T follicular helper cell (primary cell): ENCODE data around the gene KCNK10.
A peak's percentile ranks its signal among the peaks of the same experiment; 100 is the strongest.

ENCODE experiments used
- DNase-seq: peaks from one replicate; pipeline ENCODE4 v3.0.0-alpha.2; 2020; ENCODE audit warnings: low read depth

KCNK10 gene

DNA sequence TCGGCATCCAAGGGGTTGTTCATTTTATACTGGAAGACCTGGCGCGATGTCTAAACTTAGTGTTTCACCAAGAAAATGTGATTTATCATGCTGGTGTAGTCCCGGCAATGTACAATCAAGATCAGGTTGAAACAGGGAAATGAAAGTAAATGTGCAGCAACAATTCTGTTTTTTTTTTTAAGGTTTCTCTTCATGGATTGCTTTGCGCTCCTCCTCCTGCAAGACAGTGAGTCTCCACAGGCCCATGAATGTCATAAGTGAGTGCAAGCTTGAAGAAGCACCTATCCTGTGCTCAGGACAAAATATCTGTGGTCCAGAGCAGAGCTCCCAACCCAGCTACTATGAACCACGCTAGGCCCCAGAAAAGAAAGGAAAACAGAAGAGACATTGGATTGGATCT, 143.4 kb downstream of the KCNK10 start:
- no peak for DNase-seq

DNA sequence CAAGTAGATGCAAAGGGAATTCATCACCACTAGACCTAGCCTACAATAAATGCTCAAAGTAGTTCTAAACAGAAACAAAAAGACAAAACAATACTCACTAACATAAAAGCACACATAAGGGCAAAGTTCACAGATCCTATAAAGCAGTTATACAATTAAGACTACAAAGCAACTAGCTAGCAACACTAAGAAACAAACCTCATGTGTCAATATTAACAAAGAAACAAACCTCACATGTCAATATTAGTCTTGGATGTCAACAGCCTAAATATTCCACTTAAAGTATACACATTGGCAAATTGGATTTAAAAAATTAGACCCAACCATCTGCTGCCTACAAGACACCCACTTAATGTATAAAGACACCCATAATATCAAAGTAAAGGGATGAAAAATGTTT, 152.7 kb downstream of the KCNK10 start:
- no peak for DNase-seq

DNA sequence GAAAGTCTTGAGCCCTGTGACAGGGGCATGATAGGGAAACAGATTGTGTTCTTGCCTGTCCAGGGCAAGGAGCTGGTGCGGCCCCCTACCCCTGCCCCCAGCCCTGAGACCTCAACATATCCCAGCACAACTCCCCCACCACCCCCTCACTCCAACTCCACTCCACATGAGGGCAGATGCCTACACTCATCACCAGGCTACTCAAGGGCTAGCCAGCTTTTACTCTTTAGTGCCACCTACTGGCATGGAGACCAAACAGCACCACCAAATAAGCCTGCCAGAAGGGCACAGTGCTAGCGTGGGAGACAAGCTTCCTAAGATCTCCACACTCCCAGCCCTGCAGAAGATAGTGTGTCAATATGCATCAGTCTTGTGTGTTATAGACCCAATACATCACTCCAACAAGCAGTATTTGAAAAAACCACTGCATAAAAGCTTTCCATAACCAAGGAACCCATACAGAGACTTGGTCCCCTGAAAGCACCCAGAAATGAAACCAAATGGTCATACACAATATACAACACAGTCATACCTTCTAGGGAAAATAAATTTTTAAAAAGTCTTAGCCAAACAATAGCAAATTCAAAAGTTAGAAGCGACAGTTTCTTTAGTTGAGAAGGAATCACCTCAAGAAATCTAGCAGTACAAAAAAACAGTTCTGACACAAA, 154.4 kb downstream of the KCNK10 start:
- DNase-seq: peak; percentile 38

DNA sequence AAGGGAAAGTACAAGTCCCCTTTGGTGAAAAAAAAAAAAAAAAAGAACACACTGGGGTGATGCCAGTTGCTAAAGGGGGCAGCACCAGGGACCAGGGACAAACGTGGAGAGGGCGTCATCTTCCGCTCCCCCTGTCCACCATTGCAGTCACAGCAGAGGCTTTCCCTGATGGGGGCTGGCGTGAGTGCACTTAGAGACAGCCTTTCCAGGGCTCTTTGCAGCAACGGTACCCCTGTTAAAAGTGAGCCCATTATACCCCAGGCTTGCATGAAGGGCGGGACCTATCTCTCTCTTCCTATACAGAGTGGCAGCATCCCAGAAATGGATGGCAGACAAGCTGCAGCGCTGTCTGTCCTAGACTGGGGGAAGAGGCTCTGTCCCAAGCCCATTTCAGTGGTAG, 155.0 kb downstream of the KCNK10 start:
- no peak for DNase-seq

DNA sequence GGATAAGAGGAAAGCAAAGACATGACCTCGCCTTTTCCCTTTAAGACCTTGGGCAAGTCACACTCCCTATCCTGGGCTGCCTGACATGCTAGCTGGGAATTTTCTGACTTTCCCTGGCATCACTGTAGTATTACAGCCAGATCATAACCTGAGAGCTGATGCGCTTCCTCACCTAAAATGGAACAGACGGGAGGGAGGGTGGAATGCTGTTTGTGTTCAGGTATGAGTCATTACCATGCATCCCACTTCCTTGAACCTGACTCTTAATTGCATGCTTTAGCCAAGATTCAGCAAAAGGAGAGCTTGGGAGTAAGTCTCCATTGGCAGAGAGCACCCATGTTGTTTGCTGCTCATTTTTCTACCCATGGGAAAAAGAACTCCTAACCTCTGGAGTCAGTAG, 156.5 kb downstream of the KCNK10 start:
- DNase-seq: no peak

DNA sequence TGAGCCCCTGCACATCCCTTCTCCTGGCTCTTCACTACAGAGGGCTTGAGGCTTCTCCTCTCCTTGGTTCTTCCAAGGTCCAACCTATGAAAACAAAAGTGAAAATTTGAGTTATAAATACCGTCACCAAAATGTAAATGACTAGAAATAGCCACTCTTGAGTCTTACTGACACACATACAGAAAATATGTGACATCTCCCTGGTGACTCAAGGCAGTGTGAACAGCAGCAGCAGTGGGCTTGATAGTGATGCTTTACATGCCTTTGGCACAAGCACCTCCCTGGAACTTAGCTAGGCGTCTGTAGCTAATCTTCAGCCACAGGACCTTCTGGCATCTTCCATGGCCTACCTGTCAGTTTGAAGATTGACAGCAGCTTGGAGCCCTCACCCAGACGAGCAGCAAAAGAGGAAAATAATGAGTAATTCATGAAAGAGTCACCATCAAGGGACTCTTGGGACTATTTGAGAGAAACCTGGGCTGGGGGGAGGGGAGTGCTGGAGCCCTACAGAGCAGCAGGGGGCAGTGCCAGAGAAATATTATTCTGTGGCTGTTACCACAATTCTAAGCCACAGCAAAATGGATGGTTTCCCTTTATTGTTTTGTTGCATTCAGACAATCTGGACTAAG, 158.0 kb downstream of the KCNK10 start:
- no peak for DNase-seq

DNA sequence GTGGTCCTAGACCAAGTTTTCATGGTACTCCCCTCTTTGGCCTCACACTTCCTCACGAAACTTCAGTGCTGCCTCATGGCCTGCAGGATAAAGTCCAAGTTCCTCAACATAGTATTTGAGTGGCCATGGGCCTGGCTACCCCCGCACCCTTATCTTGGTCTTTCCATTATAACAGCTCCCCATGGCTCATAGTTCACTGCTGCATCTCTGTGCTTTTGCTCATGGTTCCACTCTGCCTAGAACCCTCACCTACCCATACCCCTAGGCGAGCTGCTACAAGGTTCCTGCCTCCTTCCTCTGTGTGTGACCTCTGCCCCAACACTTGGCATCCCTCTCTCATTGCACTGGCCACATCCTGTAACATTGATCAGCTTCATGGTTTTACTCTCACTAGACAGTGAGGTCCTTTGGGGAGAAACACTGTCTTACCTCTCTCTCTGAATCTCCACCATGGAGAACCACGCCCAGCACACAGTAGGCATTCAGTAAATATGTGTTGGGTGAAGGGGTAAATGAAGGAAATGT, 159.3 kb downstream of the KCNK10 start:
- DNase-seq: no peak

DNA sequence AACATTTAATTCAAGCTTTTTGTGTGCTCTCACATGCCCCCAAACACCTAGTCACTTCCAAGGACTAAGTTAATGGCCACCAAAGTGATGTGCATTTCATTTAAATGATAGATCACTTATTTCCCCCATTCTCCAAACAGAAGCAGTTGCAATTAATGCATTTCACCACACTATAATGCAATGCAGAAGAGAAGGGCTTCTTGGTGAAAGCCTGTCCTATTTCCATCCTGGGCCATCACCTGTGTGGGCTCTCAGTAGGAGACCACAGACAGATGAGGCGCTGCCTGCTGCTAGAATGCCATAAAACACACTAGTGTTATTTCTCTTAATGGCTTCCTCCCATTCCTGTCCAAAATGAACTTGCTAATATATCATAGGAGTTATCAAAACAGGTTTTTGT, 166.9 kb downstream of the KCNK10 start:
- no peak for DNase-seq

DNA sequence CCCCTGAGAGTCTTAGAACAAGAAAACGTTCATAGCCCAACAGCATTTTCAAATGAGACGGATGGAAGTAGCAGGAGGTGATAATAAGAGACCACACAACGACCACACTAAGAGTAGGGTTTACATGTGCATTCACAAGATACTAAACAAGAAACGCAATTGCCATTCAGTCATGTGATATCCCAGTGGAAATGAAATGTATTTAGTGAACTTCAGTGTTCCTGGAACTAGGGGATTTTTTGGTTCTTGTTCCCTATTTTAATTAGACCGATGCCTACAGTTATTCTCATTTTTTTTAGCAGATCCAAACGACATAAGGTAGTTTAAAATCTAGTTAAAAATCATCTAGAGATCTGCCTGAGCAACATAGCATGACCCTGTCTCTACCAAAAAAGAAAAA, 168.1 kb downstream of the KCNK10 start:
- no peak for DNase-seq

DNA sequence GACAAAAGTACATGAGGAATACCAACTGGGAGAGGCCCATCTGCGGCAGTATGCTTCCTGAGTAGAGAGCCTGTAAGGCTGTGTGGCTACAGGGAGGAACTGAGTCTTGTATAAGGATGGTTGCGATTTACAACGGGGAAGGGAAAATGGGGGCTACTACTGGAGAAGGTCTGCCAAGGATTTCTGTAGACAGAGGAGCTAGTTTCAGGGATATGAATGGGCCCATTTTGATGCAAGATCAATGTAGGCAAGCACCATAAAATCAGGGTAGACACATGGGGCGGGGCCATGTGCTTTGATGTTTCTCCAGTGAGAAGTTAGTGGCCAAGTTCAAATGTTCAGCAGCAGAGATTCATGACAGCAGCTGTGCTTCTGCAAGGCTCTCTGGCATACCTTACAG, 168.7 kb downstream of the KCNK10 start:
- DNase-seq: no peak

DNA sequence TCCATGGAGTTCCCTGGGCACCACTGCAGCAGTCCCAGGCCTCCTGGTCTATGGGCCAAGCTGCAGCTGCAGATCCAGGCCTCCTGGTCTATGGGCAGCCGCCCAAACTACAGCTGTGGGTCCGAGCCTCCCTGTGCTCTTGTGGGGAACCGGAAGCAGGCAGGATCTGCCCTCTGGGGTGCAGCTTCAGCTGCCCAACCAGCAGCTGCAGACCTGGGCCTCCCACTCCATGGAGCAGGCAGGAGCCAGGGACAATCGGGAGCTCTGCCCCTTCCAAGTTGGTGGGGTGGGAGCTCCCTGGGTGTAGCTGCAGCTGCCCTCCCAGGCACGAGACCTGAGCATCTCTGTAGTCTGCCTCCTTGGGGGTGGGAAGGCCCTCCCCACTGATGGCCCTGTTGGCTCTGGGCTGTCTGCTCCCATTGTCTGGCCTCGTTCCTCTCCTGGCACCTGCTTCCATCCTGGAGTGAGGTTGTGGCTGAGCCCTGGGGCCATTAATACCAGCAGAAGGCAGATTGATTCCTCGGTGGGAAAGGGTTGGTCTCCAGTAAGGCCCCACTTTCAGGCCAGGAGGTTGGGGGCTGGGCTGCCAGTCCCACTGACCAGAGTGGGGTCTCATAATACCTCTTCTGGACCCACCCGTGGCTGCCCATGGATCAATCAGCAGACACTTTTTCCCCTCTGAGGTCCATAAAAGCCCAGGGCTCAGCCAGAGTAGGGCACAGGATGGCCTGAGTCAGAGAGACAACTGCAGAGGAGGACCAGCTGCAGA, 176.0 kb downstream of the KCNK10 start:
- DNase-seq: no peak

DNA sequence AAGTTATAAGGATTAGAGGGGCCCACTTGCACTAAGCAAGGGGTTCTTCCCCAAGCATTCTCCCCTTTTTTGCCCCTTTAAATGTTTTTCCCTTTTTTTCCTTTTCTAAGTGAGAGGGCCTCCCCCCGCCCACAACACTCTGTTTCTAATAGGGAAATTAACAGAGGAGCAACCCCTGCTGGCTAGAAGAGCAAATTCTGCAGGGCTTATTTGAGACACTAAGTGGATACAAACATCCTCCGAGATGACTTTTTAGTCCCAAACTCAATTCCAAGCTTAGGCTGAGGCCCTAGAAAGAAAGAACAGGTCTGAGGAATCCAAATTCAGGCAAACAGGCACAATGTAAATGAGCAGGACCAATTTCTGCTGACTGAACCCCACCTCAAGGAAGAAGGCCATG, 179.3 kb downstream of the KCNK10 start:
- no peak for DNase-seq

DNA sequence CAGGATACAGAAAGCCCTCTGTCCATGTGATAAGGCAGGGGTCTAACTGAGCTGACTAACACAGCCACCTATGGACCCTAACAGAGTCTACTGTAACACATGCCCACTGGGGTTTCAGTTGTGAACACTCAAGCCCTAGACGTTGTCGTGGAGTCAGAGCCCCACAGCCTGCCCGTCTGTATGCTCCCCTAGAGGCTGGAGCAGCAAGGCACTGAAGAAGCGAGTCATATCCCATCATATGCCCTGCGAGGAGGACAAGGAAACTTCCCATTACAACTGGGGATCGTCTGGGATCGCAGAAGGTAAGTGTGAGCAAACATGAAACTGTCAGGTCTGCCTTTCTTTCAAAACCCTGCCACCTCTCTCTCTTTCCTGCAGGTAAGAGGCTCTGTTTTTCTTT, 180.1 kb downstream of the KCNK10 start:
- no peak for DNase-seq

DNA sequence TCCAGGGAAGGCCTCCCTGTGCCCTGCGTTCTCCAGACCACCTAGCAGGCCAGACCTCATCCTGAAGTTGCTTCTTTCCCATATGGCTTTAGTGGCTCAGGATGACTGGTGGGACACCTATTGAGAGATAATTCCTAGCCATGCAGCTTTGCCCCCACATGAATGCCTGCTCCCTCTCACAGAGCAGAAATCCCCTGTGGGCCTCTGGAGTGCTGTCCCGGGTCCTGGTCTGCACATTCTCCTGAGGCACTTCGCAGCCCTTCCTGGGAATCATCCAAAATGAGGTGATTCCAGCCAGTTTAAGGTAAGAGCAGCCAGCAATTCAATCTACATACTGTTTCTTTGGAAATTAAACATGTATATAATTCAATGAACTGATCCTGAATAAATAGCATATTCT, 182.2 kb downstream of the KCNK10 start:
- no peak for DNase-seq

DNA sequence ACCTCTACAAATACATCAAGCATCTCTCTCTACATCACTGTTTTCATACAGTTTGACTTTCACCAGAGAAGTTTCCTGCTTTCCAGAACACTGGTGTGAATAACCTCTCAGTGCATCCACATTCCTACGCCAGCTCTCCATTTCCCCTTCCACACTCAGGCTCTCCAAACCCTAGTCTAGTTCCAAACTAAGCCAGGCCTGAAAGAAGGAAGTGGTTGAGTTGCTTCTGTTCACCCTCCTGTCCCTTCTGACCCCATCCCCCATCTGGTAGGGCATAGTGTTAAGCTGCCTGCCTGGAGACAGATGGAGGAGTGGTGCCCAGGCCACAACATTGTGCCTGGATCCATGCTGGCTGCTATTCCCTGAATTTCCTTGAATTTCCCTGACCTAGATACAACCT, 185.7 kb downstream of the KCNK10 start:
- no peak for DNase-seq
